DND-41 (cell line): ENCODE measurements around the gene MYNN.

Experiments used
- EZH2 ChIP-seq: IDR thresholded peaks from 3 replicates; pipeline ENCODE4 v1.6.1; 2012; ENCODE audit warnings: borderline replicate concordance, low read depth, mild to moderate bottlenecking, moderate library complexity, low read length, inconsistent platforms; ENCODE audit not compliant: severe bottlenecking
- TF ChIP-seq, protein P1 (sequence below): IDR thresholded peaks from 2 replicates; pipeline ENCODE4 v1.5.1; 2012; ENCODE audit warnings: borderline replicate concordance, low read length, moderate library complexity, mild to moderate bottlenecking; ENCODE audit not compliant: poor library complexity, severe bottlenecking; ENCODE audit errors: extremely low read depth

DNA sequence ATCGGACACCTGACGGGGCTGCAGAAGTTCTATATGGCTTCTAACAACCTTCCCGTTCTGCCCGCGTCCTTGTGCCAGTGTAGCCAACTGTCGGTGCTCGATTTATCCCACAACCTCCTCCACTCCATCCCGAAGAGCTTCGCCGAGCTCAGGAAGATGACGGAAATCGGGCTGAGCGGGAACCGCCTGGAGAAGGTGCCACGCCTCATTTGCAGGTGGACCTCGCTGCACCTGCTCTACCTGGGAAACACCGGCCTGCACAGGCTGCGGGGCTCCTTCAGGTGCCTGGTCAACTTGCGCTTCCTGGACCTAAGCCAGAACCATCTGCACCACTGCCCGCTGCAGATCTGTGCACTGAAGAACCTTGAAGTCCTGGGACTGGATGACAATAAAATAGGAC, 49.3 kb downstream of the MYNN start:
- TF ChIP-seq, protein P1, sequence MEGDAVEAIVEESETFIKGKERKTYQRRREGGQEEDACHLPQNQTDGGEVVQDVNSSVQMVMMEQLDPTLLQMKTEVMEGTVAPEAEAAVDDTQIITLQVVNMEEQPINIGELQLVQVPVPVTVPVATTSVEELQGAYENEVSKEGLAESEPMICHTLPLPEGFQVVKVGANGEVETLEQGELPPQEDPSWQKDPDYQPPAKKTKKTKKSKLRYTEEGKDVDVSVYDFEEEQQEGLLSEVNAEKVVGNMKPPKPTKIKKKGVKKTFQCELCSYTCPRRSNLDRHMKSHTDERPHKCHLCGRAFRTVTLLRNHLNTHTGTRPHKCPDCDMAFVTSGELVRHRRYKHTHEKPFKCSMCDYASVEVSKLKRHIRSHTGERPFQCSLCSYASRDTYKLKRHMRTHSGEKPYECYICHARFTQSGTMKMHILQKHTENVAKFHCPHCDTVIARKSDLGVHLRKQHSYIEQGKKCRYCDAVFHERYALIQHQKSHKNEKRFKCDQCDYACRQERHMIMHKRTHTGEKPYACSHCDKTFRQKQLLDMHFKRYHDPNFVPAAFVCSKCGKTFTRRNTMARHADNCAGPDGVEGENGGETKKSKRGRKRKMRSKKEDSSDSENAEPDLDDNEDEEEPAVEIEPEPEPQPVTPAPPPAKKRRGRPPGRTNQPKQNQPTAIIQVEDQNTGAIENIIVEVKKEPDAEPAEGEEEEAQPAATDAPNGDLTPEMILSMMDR: no peak
- no peak for TF ChIP-seq EZH2
